ENCODE data around the gene STK39.

The STK39 gene

DNA sequence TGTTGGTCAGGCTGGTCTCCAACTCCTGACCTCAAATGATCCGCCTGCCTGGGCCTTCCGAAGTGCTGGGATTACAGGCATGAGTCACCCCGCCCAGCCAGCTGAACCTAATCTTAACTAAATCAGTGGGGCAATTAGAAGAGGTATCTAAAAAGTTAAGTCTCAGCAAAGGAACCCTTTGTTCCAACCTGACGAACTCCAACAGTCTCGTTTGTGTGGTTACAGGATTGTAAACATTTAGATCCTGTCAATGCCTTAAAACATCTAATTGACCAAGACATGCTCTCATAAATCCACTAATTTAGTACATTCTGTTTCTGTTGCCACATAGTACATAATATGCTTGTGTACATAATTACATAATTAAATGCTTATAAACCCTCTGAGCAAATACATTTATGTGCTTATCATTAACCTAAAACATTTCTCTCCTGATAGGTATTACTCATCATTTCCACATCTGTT is 31.1 kb upstream of the STK39 start:
- TF ChIP-seq, protein P1, sequence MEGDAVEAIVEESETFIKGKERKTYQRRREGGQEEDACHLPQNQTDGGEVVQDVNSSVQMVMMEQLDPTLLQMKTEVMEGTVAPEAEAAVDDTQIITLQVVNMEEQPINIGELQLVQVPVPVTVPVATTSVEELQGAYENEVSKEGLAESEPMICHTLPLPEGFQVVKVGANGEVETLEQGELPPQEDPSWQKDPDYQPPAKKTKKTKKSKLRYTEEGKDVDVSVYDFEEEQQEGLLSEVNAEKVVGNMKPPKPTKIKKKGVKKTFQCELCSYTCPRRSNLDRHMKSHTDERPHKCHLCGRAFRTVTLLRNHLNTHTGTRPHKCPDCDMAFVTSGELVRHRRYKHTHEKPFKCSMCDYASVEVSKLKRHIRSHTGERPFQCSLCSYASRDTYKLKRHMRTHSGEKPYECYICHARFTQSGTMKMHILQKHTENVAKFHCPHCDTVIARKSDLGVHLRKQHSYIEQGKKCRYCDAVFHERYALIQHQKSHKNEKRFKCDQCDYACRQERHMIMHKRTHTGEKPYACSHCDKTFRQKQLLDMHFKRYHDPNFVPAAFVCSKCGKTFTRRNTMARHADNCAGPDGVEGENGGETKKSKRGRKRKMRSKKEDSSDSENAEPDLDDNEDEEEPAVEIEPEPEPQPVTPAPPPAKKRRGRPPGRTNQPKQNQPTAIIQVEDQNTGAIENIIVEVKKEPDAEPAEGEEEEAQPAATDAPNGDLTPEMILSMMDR (IDR thresholded peaks at IDR 0.05): no peak

DNA sequence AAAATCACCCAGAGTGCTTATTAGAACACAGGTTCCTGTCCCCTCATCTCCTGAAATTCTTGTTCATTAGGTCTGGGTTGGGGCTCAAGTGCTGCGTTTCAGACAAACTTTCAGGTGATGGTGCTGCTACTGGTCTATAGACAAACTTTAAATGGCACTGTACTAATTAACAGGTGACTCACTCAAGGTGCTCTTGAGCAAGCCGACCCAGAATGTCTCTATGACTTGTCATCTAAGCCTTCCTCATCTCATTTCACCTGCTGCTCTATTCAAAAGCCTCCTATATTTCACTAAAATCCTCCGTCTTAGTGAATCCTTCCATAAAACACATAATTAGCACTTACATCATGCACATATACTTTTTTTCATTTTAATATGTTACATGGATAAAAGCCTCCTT is 29.9 kb upstream of the STK39 start:
- TF ChIP-seq, protein P1 (IDR thresholded peaks at IDR 0.05): no peak

DNA sequence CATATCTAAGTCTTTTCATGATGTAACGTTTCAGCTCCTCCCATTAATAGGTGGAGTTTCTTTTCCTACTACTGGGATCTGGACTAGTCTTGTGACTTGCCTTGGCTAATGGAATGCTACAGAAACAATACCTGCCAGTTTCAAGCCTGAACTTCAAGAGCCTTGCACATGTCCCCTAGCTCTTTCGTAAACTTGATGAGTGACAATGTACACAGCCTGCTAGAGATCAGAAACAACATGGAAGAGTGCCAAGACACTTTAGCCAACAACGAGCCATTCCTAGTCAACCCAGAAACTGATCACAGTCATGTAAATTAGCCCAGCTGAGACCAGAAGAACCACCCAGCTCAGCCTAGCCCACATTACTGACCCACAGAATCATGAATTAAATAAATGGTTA is 24.8 kb upstream of the STK39 start:
- TF ChIP-seq, protein P1 (IDR thresholded peaks at IDR 0.05): no peak

DNA sequence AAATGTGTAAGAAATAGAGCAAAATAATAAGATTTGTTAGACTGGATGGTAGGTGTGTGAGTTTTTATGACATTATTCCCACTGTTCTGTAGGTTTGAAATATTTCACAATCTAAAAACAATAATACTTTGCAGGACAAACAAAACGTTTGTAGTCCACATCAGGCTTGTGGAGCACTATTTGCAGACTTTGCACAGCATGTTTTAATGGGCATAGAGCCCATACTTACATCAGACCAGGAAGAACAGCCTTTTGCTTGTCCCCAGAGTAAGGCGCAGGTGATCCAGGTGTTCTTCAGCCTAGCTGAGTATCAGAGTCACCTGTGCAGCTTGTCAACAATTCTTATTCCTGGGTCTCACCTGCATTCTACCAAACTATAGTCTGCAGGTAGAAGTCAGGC is 9.1 kb upstream of the STK39 start:
- TF ChIP-seq, protein P1 (IDR thresholded peaks at IDR 0.05): no peak

DNA sequence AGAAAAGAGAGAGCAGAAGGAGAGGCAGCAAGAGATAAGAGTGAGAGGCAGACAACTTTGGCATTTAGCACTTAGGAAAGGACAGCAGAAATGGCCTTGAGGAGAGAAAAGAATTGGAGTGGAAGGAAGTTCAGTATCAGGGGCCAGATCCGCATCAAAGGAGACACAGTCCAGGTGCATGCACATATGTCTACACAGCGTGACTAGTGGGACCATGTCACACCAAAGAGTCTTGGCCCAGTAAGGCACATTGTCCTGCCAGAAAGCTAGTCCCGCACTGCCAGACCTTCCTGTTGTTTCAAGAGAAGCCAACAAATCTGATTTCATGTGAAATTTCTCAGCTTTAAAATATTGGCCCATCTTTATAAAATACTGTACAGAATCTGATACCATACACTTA is 8.5 kb upstream of the STK39 start:
- TF ChIP-seq, protein P1 (IDR thresholded peaks at IDR 0.05): no peak

DNA sequence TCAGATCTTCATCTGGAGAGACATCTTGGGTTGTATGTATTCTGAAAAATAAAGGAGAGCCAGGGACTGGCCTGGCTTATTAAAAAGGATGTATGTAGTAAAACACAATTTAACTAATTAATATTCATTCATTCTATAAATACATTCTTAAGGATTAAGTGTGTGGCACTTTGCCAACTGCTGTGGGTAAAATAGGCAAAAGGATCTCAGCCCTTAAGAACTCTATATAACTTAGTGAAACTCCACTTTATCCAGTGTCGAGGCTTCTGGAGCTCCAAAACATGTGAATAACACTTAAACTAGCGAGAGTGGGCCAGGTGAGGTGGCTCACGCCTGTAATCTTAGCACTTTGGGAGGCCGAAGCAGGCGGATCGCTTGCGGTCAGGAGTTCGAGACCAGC is 7.7 kb upstream of the STK39 start:
- TF ChIP-seq, protein P1 (IDR thresholded peaks at IDR 0.05): no peak

DNA sequence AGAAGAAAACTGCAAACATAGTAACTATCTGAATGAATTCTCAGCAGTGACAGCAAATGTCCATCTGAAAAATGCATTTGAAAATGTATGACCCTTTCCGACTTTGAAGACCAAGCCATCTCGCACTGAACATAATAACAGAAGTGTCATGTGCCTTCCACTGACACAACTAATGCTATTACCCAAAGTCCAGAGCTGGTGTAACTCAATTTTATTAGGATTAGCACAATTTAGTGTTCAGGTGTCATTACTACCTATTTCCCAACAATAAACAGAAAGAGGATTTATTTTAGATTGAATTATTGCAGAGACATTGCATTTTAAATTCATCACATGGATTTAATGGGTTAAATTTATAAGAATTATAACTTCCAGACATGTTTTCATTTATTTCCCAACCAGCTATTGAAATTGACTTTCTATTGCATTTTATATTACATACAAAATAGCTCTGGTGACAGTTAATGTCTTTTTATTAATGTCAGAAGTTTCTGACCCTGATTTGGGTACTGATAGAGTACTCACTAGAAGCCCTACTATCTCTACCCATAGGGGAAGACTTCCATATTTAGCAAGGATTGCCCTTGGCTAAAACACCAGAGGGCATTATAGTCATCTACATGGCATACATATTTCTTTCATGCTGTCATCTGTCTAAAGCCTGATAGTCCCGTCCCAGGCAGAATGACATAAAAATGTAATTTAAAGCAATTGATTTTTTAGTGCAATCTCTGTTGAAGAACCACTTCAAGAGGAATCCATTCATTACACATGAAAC is 7.0 kb upstream of the STK39 start:
- TF ChIP-seq, protein P1 (IDR thresholded peaks at IDR 0.05): no peak
